Right ventricle myocardium inferior (tissue), 1 donor: ENCODE results near the gene C2orf49. TPM values are rescaled to one million over a fixed set of nuclear protein-coding genes. Genes with fewer than 3 reads are reported as not detected.

Experiments
- ATAC-seq: fragments of 200-7000 bp; cut with Tn5 transposase; one replicate; pipeline ENCODE4 v1.9.1; 2020; ENCODE audit warnings: mild to moderate bottlenecking, moderate library complexity
- DNase-seq: peaks from one replicate; pipeline ENCODE4 v3.0.0; 2021; ENCODE audit errors: missing footprints
- intact Hi-C: fragments of 100-400 bp; cut with DNase I; formaldehyde crosslinking; loops from one replicate; pipeline ENCODE4 v1.11.0; 2022
- long read RNA-seq: library from polyadenylated mRNA; unstranded; transcript quantifications from one replicate; pipeline ENCODE4 v2.0.0, GENCODE V29; 2021
- total RNA-seq: library from RNA; stranded (reverse); fragmentation: NEBNext Ultra II Directional; extraction: Animal tissue kit (Norgen Biotek cat#: 25700); gene quantifications from one replicate; pipeline ENCODE4 v1.2.1, GENCODE V29; 2021
- donor health status: DM: no; HTN: yes; CAD: no; lungs with severe emphysema.

C2orf49 gene
- total RNA-seq = 16.7 TPM
- long read RNA-seq, full-length matches to known transcripts = 7 of 10 reads
- long read RNA-seq, partial matches to known transcripts = 2 of 10 reads
- long read RNA-seq, other reads (novel, unspliced or antisense) = 1 of 10 reads

GRCh38 chr2:105337122-105338019 lies at the start of gene C2orf49:
Gene C2orf49, plus strand, starts transcription at chr2:105337540. Its CDS starts 48 bp downstream, at chr2:105337588.
- peak; percentile 93 for DNase-seq
- intact Hi-C loops = no loop called here
- peak; percentile 92 for ATAC-seq

- intact Hi-C loops = no loop called here
- DNase-seq (no peak), ATAC-seq (no peak)
Observed at GRCh38 chr2:105287692-105288091, 49.6 kb upstream of the C2orf49 start.

GRCh38 chr2:105288133-105288532 lies 49.2 kb upstream of the C2orf49 start:
- DNase-seq (no peak), ATAC-seq (no peak)
- intact Hi-C loops = no loop called here

- ATAC-seq (no peak), DNase-seq (no peak)
- intact Hi-C loops = no loop called here
Observed at GRCh38 chr2:105290981-105291660, 46.2 kb upstream of the C2orf49 start.

- DNase-seq (no peak), ATAC-seq (no peak)
- intact Hi-C loops = no loop called here
Observed at GRCh38 chr2:105291981-105292380, 45.4 kb upstream of the C2orf49 start.

- intact Hi-C loops = no loop called here
- ATAC-seq (no peak), DNase-seq (no peak)
Observed at GRCh38 chr2:105294046-105294445, 43.3 kb upstream of the C2orf49 start.

GRCh38 chr2:105294844-105295481 lies 42.4 kb upstream of the C2orf49 start:
- intact Hi-C loops = no loop called here
- DNase-seq = no peak
- peak; percentile 42 for ATAC-seq

- no peak for ATAC-seq
- DNase-seq = no peak
- intact Hi-C loops = no loop called here
Observed at GRCh38 chr2:105296017-105296611, 41.2 kb upstream of the C2orf49 start.

- intact Hi-C loops = no loop called here
- DNase-seq = no peak
- ATAC-seq = no peak
Observed at GRCh38 chr2:105297216-105297615, 40.1 kb upstream of the C2orf49 start.

- intact Hi-C loops = no loop called here
- no peak for ATAC-seq
- no peak for DNase-seq
Observed at GRCh38 chr2:105298017-105298416, 39.3 kb upstream of the C2orf49 start.

GRCh38 chr2:105299290-105299689 lies 38.0 kb upstream of the C2orf49 start:
- ATAC-seq = no peak
- intact Hi-C loops = no loop called here
- no peak for DNase-seq

GRCh38 chr2:105301646-105302045 lies 35.7 kb upstream of the C2orf49 start:
- ATAC-seq (no peak), DNase-seq (no peak)
- intact Hi-C loops = no loop called here

GRCh38 chr2:105307146-105307545 lies 30.2 kb upstream of the C2orf49 start:
- DNase-seq = no peak
- ATAC-seq = no peak
- intact Hi-C loops = no loop called here

GRCh38 chr2:105307550-105307949 lies 29.8 kb upstream of the C2orf49 start:
- ATAC-seq (peak; percentile 50), DNase-seq (no peak)
- intact Hi-C loops = no loop called here

- intact Hi-C loops = no loop called here
- no peak for DNase-seq
- ATAC-seq = peak; percentile 8
Observed at GRCh38 chr2:105307962-105308361, 29.4 kb upstream of the C2orf49 start.

GRCh38 chr2:105308382-105309146 lies 28.8 kb upstream of the C2orf49 start:
- ATAC-seq (no peak), DNase-seq (no peak)
- intact Hi-C loops = no loop called here

- DNase-seq (peak; percentile 75), ATAC-seq (peak; percentile 75)
- intact Hi-C loops = no loop called here
Observed at GRCh38 chr2:105309147-105309545, 28.2 kb upstream of the C2orf49 start.

- no peak for ATAC-seq
- no peak for DNase-seq
- intact Hi-C loops = no loop called here
Observed at GRCh38 chr2:105313877-105314276, 23.5 kb upstream of the C2orf49 start.
